Glutamatergic neuron (in vitro differentiated cells): ENCODE results near the gene ZNF213. TPM values are rescaled to one million over a fixed set of nuclear protein-coding genes. Genes with fewer than 3 reads are reported as not detected.
"Not testable (repeated sequence)": the region's sequence is repeated elsewhere in the genome, so short reads cannot be mapped to it uniquely, and the experiment has no call there.

Experiments
- DNase-seq: peaks from one replicate; pipeline ENCODE4 v3.0.0; 2022
- H3K27ac Mint-ChIP-seq: one replicate; pipeline ENCODE4 v1.8.0; 2020; ENCODE audit warnings: mild to moderate bottlenecking, mixed read lengths, inconsistent platforms; ENCODE audit not compliant: unreplicated experiment
- H3K27me3 Mint-ChIP-seq: one replicate; pipeline ENCODE4 v1.8.0; 2020; ENCODE audit warnings: mild to moderate bottlenecking, moderate library complexity, mixed read lengths, inconsistent platforms; ENCODE audit not compliant: unreplicated experiment
- H3K36me3 Mint-ChIP-seq: one replicate; pipeline ENCODE4 v1.8.0; 2020; ENCODE audit warnings: mild to moderate bottlenecking, mixed read lengths, inconsistent platforms; ENCODE audit not compliant: unreplicated experiment
- H3K4me1 Mint-ChIP-seq: one replicate; pipeline ENCODE4 v1.8.0; 2020; ENCODE audit warnings: mild to moderate bottlenecking, low read depth, mixed read lengths, inconsistent platforms; ENCODE audit not compliant: unreplicated experiment
- H3K4me3 Mint-ChIP-seq: one replicate; pipeline ENCODE4 v1.8.0; 2020; ENCODE audit warnings: mild to moderate bottlenecking, mixed read lengths, inconsistent platforms; ENCODE audit not compliant: unreplicated experiment
- H3K9me3 Mint-ChIP-seq: one replicate; pipeline ENCODE4 v1.8.0; 2020; ENCODE audit warnings: mild to moderate bottlenecking, moderate library complexity, mixed read lengths, inconsistent platforms; ENCODE audit not compliant: unreplicated experiment
- CTCF ChIP-seq: fragments of 200-600 bp; sonication (generic); IDR thresholded peaks from one replicate; pipeline ENCODE4 v1.5.0; 2021; ENCODE audit not compliant: partially characterized antibody, unreplicated experiment
- total RNA-seq: library from RNA; stranded (reverse); fragmentation: NEBNext Ultra II Directional; extraction: Animal tissue kit (Norgen Biotek cat#: 25700); gene quantifications from one replicate; pipeline ENCODE4 v1.2.1, GENCODE V29; 2021; ENCODE audit not compliant: unreplicated experiment

The ZNF213 gene
- total RNA-seq, 1 donor from 2014 or later, result 18.7 TPM

- peak overlapping the region; percentile 18 for H3K4me3 Mint-ChIP-seq
These were observed 39.9 kb downstream of the ZNF213 start for GRCh38 chr16:3174618-3175148.

GRCh38 chr16:3175157-3176093 lies 40.6 kb downstream of the ZNF213 start:
- no peak for TF ChIP-seq CTCF
- H3K9me3 Mint-ChIP-seq, result peaks cover 10% of the 10 kb centered on the region
- H3K27me3 Mint-ChIP-seq, result peaks cover 24% of the 10 kb centered on the region
- no peak for DNase-seq
- H3K4me3 Mint-ChIP-seq, result no peak overlapping the region
- no peak overlapping the region for H3K27ac Mint-ChIP-seq
- peaks cover 2% of the 10 kb centered on the region for H3K4me1 Mint-ChIP-seq
- peaks cover 3% of the 10 kb centered on the region for H3K36me3 Mint-ChIP-seq

More at GRCh38 chr16:3174618-3175148, 39.9 kb downstream of the ZNF213 start:
- no peak for TF ChIP-seq CTCF
- DNase-seq, result no peak
- Mint-ChIP-seq H3K9me3 (peaks cover 10% of the 10 kb centered on the region), H3K27ac (no peak overlapping the region), H3K36me3 (peaks cover 3% of the 10 kb centered on the region), H3K27me3 (peaks cover 29% of the 10 kb centered on the region), H3K4me1 (peaks cover 2% of the 10 kb centered on the region)

GRCh38 chr16:3179651-3180050 lies 44.8 kb downstream of the ZNF213 start:
- Mint-ChIP-seq H3K27me3 (peaks cover 38% of the 10 kb centered on the region), H3K4me3 (no peak overlapping the region)
- no peak for TF ChIP-seq CTCF

GRCh38 chr16:3180445-3180878 lies 45.6 kb downstream of the ZNF213 start:
- TF ChIP-seq CTCF, result no peak
- H3K4me3 Mint-ChIP-seq, result no peak overlapping the region
- DNase-seq, result no peak

More at GRCh38 chr16:3179651-3180050, 44.8 kb downstream of the ZNF213 start:
- H3K4me1 Mint-ChIP-seq, result peaks cover 5% of the 10 kb centered on the region
- H3K9me3 Mint-ChIP-seq, result peaks cover 21% of the 10 kb centered on the region
- H3K27ac Mint-ChIP-seq, result no peak overlapping the region
- no peak for DNase-seq
- peaks cover 6% of the 10 kb centered on the region for H3K36me3 Mint-ChIP-seq

GRCh38 chr16:3182293-3182607 lies 47.4 kb downstream of the ZNF213 start:
- not testable (repeated sequence) for H3K36me3 Mint-ChIP-seq, DNase-seq, H3K27ac Mint-ChIP-seq, H3K4me1 Mint-ChIP-seq
- peaks cover 17% of the 10 kb centered on the region for H3K9me3 Mint-ChIP-seq
- H3K4me3 Mint-ChIP-seq, result peak overlapping the region; percentile 78
- H3K27me3 Mint-ChIP-seq, result peaks cover 39% of the 10 kb centered on the region

More at GRCh38 chr16:3180445-3180878, 45.6 kb downstream of the ZNF213 start:
- H3K27me3 Mint-ChIP-seq, result peaks cover 38% of the 10 kb centered on the region
- H3K27ac Mint-ChIP-seq, result no peak overlapping the region
- H3K9me3 Mint-ChIP-seq, result peaks cover 20% of the 10 kb centered on the region
- peaks cover 6% of the 10 kb centered on the region for H3K36me3 Mint-ChIP-seq
- peaks cover 5% of the 10 kb centered on the region for H3K4me1 Mint-ChIP-seq
